IPS-20b (cell line): Measurements from ENCODE around the gene OCSTAMP.

Experiments
- H3K27ac ChIP-seq: one replicate; pipeline ENCODE4 v1.5.1; 2013; ENCODE audit warnings: low read length
- H3K27me3 ChIP-seq: 2 replicates; pipeline ENCODE4 v1.6.1; 2013; ENCODE audit warnings: mild to moderate bottlenecking, low read length, inconsistent platforms; ENCODE audit not compliant: insufficient read depth
- H3K36me3 ChIP-seq: 2 replicates; pipeline ENCODE4 v1.6.1; 2013; ENCODE audit warnings: low read depth, mild to moderate bottlenecking, inconsistent platforms, low read length, moderate library complexity; ENCODE audit not compliant: insufficient read depth
- H3K4me1 ChIP-seq: 2 replicates; pipeline ENCODE4 v1.6.1; 2013; ENCODE audit warnings: mild to moderate bottlenecking, control low read depth, inconsistent platforms, low read length, moderate library complexity; ENCODE audit not compliant: insufficient read depth
- H3K4me3 ChIP-seq: 2 replicates; pipeline ENCODE4 v1.5.1; 2013; ENCODE audit warnings: mild to moderate bottlenecking, low read length, inconsistent platforms
- H3K9ac ChIP-seq: 2 replicates; pipeline ENCODE4 v1.6.1; 2013; ENCODE audit warnings: low read depth, mild to moderate bottlenecking, inconsistent platforms, low read length, moderate library complexity
- H3K9me3 ChIP-seq: 2 replicates; pipeline ENCODE4 v1.6.1; 2013; ENCODE audit warnings: mild to moderate bottlenecking, low read depth, low read length, inconsistent platforms; ENCODE audit not compliant: insufficient read depth

The OCSTAMP gene

DNA sequence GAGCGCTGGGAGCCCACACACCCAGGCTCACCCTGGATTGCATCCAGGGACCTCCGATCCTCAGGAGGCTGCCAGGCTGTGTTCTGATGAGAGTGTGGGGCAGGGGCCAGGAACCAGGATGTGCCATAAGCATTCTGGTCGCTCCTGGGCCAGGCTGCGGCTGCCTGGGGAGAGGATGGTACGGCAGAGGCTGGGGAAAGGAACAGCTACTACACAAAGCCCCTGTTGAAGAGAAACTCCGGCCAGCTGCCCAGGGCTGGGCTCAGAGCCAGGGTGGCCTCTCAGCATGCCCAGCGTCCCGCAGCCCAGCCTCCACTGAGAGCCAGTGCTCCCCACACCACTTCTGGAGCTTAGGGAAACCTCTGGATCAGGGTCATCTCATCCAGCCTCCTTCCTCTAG, 21.7 kb upstream of the OCSTAMP start:
- H3K4me3 ChIP-seq = no peak overlapping the region
- no peaks in the 10 kb centered on the region for H3K36me3 ChIP-seq
- no peaks in the 10 kb centered on the region for H3K27me3 ChIP-seq
- no peaks in the 10 kb centered on the region for H3K4me1 ChIP-seq
- H3K9me3 ChIP-seq = no peaks in the 10 kb centered on the region
- no peak overlapping the region for H3K9ac ChIP-seq
- no peak overlapping the region for H3K27ac ChIP-seq

DNA sequence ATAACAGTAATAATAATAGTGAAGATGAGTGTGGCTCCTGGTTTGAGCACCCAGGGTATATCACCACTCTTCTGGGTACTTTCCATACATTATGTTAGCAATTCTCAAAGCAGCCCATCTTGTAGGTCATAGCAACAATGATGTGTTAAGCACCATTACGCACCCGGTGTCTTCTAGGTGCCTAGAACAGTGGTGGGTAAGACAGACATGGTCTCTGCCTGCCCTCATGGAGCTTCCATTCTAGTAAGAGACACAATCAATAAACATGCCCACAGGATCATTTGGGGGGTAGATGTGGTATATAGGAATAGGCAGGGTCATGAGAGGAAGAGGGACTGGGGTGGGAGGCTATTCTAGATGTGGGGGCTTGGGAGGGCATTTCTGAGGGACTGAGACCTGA, 21.0 kb upstream of the OCSTAMP start:
- no peaks in the 10 kb centered on the region for H3K9me3 ChIP-seq
- no peak overlapping the region for H3K27ac ChIP-seq
- no peaks in the 10 kb centered on the region for H3K27me3 ChIP-seq
- no peaks in the 10 kb centered on the region for H3K4me1 ChIP-seq
- no peak overlapping the region for H3K4me3 ChIP-seq
- no peaks in the 10 kb centered on the region for H3K36me3 ChIP-seq
- H3K9ac ChIP-seq = no peak overlapping the region

DNA sequence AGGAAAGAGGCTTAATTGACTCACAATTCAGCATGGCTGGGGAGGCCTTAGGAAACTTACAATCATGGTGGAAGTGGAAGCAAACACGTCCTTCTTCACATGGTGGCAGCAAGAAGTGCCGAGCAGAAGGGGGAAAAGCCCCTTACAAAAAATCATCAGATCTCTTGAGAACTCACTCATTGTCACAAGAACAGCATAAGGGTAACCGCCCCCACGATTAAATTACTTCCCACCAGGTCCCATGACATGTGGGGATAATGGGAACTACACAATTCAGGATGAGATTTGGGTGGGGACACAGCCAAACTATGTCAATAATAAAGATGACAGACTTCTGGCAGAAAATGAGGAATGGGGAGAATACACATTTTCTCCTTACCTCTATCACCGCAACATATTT, 20.5 kb upstream of the OCSTAMP start:
- H3K4me1 ChIP-seq = no peaks in the 10 kb centered on the region
- no peak overlapping the region for H3K4me3 ChIP-seq
- H3K9me3 ChIP-seq = no peaks in the 10 kb centered on the region
- H3K27me3 ChIP-seq = no peaks in the 10 kb centered on the region
- no peak overlapping the region for H3K27ac ChIP-seq
- H3K36me3 ChIP-seq = no peaks in the 10 kb centered on the region
- no peak overlapping the region for H3K9ac ChIP-seq

DNA sequence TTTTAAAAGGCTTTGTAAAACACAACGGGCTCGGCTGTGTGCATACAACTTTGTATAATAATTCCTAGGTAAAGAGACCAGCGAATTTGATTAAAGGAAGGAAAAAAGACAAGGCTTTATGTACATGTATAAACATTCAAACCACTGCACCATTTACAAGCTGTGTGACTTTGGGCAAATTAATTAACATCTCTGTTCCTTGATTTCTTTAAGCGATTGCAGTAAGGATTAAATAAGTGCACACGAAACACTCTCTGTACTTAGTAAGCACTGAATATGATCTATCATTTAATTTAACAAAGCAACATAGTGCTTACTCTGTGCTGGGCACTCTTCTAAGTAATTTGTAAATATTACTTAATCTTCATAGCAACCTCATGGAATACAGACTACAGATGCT, 19.5 kb upstream of the OCSTAMP start:
- Histone ChIP-seq H3K4me1 (no peaks in the 10 kb centered on the region), H3K27me3 (no peaks in the 10 kb centered on the region)

DNA sequence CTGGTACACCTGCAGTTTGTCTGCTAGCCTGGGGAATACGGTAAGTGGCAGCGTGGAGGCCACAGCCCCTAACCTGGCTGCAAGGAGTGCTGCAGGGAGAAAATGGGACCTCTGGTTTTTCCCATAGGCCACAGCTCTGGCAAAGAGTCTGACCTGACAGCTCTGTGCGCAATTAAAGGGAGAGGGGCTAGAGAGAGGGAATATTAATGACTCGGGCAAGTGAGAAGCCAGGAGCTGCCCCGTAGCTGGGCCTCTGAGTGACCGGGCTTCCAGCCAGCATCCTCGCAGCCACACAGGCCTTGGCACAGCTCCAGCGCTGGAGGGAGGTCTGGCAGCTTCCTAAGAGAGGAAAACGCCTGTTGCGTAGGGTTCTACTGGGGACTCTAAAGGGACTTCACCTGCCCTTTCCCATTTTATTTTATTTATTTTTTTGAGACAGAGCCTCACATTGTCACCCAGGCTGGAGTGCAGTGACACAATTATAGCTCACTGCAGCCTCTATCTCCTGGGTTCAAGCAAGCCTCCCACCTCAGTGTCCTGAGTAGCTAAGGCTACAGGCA, 18.2 kb upstream of the OCSTAMP start:
- H3K27me3 ChIP-seq = no peaks in the 10 kb centered on the region
- H3K36me3 ChIP-seq = no peaks in the 10 kb centered on the region
- H3K4me3 ChIP-seq = no peak overlapping the region
- no peak overlapping the region for H3K27ac ChIP-seq
- no peak overlapping the region for H3K9ac ChIP-seq
- no peaks in the 10 kb centered on the region; the same call in 1 of the 2 replicates for H3K4me1 ChIP-seq
- H3K9me3 ChIP-seq = no peaks in the 10 kb centered on the region

More for the DNA sequence above, 19.5 kb upstream of the OCSTAMP start:
- Histone ChIP-seq H3K9ac (no peak overlapping the region), H3K27ac (no peak overlapping the region), H3K36me3 (no peaks in the 10 kb centered on the region), H3K9me3 (no peaks in the 10 kb centered on the region), H3K4me3 (no peak overlapping the region)

DNA sequence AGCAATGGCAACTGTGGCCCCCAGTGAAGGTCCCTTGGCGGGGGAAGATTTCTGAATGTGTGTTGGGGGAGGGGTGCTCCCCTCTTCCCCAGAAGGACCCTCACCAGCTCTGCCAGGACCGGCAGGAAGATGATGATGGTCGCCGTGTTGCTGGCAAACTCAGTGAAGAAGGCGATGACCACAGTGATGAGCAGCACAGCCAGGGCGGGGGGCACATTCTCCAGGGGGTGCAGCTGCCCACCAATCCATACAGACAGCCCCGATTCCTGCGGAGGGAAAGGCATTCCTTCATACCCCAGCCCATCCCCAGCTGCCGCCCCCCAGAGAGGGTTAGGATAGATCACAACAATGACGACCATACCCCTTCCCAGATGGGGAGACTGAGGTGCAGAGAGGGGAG, 15.7 kb upstream of the OCSTAMP start:
- H3K9me3 ChIP-seq = no peaks in the 10 kb centered on the region
- H3K27ac ChIP-seq = no peak overlapping the region
- no peak overlapping the region for H3K9ac ChIP-seq
- H3K4me3 ChIP-seq = no peak overlapping the region
- H3K36me3 ChIP-seq = no peaks in the 10 kb centered on the region
- H3K27me3 ChIP-seq = no peaks in the 10 kb centered on the region
- peaks cover 8% of the 10 kb centered on the region; the same call in 1 of the 2 replicates for H3K4me1 ChIP-seq

DNA sequence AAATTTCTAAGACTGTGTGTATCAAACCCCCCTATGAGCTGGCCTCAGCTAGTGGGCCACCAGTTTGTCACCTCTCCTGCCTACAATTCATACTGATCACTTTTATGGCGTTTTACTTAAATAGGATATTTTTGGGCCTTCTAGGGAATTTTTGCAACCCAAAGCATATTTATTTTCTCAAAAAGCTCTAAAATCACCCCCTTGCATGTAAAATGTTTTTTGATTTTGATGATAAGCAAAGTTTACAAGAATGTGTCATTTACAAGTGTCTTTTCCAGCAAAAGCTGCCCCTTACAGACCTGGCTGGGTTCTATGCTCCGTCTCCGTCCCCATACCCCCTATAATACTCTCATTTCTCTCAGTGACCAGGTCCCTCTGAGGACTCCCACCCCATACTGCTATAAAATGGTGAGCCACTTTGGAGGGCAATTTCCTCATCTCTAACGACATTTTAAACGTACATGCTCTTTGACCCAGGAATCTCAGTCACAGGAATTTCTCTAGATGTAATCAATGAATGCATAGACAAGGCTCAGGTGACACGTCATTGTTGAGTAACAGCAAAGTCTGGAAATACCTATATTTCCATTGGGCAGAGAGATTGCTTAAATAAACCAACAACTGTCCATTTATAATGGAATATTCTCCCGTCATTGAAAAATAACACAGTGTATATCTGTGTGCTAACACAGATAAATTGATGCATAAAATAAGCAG, 13.9 kb upstream of the OCSTAMP start:
- no peak overlapping the region for H3K27ac ChIP-seq
- no peaks in the 10 kb centered on the region for H3K27me3 ChIP-seq
- no peaks in the 10 kb centered on the region for H3K36me3 ChIP-seq
- H3K4me1 ChIP-seq = peaks cover 8% of the 10 kb centered on the region; the same call in 1 of the 2 replicates
- no peaks in the 10 kb centered on the region for H3K9me3 ChIP-seq
- H3K9ac ChIP-seq = no peak overlapping the region
- H3K4me3 ChIP-seq = no peak overlapping the region

DNA sequence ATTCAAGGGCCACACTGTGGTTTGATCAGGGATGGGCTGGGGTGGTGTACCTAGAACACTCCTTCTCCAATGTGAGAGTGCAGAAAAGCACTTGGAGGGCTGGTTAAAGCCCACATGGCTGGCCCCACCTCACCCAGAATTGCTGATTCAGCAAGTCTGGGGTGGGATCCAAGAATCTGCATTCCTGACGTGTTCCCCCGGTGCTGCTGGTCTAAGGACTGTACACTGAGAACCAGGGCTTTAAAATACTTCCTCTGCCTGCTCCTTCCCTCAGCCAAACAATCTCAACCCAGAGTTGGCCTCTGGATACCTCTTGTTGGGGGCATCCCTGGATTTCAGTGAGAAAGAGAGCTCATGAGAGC, 13.4 kb upstream of the OCSTAMP start:
- no peaks in the 10 kb centered on the region for H3K36me3 ChIP-seq
- no peaks in the 10 kb centered on the region for H3K9me3 ChIP-seq
- no peak overlapping the region for H3K27ac ChIP-seq
- no peaks in the 10 kb centered on the region for H3K27me3 ChIP-seq
- no peak overlapping the region for H3K4me3 ChIP-seq
- peaks cover 8% of the 10 kb centered on the region; the same call in 1 of the 2 replicates for H3K4me1 ChIP-seq
- no peak overlapping the region for H3K9ac ChIP-seq

DNA sequence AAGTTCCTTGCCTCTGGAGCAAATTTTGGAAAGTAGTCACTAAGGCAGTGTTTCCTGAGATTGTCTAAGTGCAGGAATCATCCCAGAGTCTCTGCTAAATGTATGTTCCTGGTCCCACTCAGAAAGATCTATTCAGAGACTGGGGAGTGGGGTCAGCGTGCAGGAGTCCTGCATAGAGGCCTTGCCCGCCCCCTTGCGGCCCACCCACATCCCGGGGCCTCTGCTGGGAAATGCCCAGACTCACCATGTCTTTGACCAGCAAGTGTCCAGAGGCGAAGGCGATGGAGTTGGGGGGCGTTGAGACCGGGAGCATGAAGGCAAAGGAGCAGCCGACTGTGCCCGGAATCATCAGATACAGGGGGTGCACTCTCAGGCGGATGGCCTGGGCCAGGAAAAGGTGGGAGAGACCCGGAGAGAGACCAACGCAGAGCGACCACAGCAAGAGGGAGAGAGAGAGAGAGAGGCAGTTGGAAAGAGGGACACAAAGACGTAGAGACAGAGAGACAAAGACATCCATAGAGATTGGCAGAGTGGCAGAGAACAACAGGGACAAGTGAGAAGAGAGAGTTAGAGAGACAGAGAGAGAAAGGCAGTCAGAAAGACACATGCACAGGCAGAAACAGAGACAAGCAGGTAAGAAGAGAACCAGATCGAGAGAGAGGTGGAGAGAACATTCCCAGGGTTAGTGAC, 12.9 kb upstream of the OCSTAMP start:
- H3K9me3 ChIP-seq = no peaks in the 10 kb centered on the region
- H3K4me3 ChIP-seq = peak overlapping the region; percentile 57
- H3K27ac ChIP-seq = peak overlapping the region; percentile 8
- no peaks in the 10 kb centered on the region for H3K36me3 ChIP-seq
- H3K9ac ChIP-seq = peak overlapping the region; percentile 70; the same call in 1 of the 2 replicates
- H3K4me1 ChIP-seq = peaks cover 8% of the 10 kb centered on the region; the same call in 1 of the 2 replicates
- no peaks in the 10 kb centered on the region for H3K27me3 ChIP-seq

DNA sequence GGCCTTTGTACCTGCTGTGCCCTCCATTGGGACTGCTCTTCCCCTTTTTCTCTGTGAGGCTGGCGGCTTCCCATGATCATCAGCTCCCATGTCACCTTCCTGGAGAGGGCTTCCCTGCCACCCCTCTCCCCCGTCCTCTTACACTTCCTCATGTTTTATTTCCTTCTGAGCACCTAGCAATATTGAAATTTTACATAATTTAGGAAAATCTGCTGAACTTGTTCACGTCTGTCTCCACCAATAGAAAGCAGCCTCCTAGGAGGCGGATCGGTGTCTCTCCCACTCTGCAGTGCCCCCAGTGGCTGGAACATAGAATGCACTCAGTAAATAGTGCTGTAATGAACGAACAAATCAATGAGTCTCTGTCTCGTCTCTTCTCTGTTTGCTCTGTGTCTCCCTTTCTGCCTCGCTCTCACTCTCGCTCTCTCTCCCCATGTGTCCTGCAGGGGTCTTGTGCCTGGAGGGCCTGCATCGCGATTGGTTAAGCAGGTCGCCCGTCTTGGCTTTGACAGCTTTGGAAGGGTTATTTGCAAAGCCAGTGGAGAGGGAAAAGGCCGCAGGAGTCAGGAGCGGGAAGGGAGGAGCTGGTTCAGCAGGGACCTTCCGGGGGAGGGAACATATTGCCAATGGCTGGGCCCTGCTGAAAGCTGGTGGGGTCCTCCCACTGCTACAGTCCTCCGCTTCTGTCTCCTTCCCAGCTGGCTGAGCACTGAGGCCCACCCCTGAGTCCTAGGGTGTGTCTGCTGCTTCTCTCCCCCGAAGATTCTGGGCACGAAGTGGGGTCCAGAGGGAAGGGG, 12.1 kb upstream of the OCSTAMP start:
- Histone ChIP-seq H3K27ac (peak overlapping the region; percentile 8), H3K4me1 (peaks cover 8% of the 10 kb centered on the region; the same call in 1 of the 2 replicates), H3K9ac (peak overlapping the region; percentile 70; the same call in 1 of the 2 replicates), H3K4me3 (peak overlapping the region; percentile 57), H3K27me3 (no peaks in the 10 kb centered on the region), H3K36me3 (no peaks in the 10 kb centered on the region), H3K9me3 (no peaks in the 10 kb centered on the region)

DNA sequence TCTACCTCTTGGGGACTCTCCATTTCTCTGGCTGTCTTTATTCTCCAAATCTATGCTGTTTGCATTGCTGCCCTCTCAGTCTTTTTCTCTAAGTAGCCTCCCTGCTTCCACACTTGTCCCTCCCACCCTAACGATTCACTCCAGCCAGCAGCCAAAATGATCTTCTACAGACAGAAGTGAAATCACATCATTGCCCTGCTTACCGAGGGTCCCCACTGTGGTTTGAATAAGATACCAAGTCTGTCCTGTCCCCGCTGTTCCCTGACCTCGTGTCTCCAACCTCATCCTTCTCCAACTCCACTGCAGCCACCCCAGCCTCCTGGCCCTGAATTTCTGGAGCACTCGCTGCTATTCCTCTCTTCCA, 11.5 kb upstream of the OCSTAMP start:
- no peaks in the 10 kb centered on the region for H3K9me3 ChIP-seq
- H3K9ac ChIP-seq = peak overlapping the region; percentile 70; the same call in 1 of the 2 replicates
- no peaks in the 10 kb centered on the region for H3K36me3 ChIP-seq
- no peaks in the 10 kb centered on the region for H3K27me3 ChIP-seq
- no peak overlapping the region for H3K27ac ChIP-seq
- peaks cover 8% of the 10 kb centered on the region; the same call in 1 of the 2 replicates for H3K4me1 ChIP-seq
- peak overlapping the region; percentile 57; the same call in 1 of the 2 replicates for H3K4me3 ChIP-seq
